Stimulated activated CD4-positive, alpha-beta T cell treated with anti-CD3 and anti-CD28 coated beads, TNF-alpha, amount 100 ng/mL, for 4 hours (primary cell): ENCODE measurements around the gene BOD1.

Experiments
- DNase-seq, 3 experiments: peaks; one replicate each; pipeline ENCODE4 v3.0.0-alpha.2; 2020; ENCODE audit warnings: low read depth in 3 of 3

BOD1 gene

DNA sequence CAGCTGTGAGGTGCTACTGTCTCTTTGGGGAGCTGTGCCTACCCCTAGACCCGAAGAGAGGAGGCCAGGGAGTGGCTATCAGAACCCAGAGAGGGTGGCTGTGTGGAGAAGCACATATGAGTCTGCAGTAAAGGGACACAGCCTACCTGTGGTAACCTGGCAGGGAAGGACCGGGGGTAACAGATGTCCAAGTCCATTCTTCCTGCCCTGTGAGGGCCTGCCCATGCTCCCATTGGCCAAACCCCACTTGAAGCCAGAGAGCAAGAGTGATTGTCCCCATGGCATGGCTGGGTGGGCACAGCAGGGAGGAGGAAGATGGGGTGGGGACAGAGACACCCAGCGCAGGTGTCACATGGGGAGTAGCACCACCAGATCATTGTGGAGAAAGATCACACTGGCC is 39.3 kb downstream of the BOD1 start:
- no peak for DNase-seq

DNA sequence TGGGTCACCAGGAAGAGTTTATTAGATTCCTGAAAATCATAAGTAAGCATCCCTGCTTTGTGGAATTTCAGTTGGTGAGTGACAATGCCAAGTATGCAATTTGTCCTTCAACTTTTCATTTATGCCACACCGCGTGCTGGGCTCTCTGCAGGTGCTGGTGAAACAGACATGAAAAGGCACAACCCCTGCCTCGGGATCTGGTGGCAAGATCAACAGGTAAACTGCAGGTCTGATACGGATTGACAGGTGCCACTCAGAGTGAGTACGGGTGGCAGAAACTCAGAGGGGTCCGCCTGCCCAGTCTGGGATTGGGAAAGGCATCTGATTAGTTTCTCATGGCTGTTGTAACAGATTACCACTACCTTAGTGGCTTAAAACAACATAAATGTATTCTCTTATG is 40.5 kb downstream of the BOD1 start:
- DNase-seq: no peak

DNA sequence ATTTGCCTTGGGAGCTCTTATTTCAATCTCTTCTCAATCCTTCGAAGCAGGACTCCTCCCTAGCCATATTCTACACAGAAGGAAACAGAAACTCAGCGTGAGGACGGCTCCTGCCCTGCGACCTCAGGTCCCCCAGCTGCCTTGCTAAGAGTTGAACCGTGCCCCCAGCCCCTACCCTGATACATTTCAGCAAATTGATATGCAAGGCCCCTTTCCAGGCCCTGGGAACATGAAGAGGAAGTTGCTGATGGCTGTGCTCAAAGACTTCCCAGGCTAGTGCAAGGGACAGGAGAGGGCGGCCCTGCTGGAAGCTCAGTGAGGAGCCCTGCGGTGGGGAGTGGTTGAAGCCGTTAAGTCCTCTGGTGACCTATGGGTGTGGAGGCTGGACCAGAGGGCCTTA is 41.5 kb downstream of the BOD1 start:
- DNase-seq: no peak

DNA sequence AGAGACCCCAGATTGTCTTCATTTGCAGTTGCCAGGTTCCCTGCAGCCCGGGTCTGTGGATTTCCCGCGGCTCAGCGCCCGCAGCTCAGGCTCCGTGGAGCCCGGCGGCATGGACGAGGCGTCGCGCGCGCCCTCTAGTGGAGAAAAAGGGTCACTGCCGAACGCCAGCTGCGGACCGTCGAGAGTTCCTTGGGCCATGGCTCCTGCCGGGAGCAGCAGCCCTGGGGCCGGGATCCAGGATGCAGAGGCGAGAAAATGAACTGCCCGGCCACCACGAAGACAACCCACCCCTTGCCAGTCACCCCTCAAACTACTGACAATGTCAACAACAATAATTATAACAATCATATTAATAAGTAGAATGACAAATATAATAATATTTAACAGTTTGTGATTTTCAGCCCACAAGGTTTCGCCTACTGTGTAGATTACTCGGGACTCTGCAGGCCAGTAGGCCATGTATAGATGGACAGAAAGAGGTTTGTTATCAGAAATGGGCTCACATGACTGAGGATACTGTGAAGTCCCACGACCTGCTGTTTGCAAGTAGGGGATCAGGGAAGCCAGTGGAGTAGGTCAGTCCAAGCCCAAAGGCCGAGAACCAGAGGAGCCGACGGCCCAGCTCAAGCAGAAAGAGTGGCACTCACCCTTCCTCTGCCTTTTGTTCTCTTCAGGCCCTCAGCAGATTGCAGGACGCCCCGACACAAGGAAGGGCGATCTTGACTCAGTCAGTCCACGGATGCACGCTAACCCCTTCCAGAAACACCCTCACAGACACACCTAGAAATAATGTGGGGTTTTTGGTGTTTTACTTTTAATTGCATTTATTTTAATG is 43.1 kb downstream of the BOD1 start:
- DNase-seq: peak; percentile 26 to 39 (median 34)

DNA sequence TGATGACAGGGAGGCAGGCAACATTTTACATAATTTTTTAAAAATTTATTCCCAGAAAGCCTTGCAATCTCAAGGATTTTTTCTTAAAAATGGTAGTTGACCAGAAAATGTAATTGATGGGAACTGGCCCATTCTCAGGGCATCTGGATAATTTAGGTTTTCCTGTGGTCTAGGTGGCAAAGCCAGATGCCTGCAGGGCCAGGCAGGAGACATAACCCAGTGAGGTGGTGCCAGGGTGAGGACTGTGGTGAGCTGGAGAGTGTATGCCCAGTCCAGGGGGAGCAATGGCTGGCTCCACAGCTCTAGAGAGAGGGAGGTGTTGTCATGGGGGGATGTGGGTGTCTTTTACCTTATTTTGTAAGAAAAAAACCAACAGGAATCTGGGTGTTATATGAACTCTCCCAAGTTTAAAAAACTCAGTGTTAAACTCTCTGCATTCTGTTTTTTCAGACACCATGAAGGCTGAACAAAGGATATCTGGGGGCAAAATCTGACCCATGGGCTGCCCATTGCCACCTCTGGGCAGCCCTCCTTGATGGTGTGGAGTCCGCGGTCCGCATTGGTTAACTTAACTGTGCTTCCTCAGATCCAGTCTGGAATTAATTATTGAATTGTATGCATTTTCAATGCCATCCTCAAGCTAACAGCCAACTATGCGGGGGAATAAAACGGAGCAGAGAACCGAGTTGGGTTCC is 43.9 kb downstream of the BOD1 start:
- DNase-seq: no peak

DNA sequence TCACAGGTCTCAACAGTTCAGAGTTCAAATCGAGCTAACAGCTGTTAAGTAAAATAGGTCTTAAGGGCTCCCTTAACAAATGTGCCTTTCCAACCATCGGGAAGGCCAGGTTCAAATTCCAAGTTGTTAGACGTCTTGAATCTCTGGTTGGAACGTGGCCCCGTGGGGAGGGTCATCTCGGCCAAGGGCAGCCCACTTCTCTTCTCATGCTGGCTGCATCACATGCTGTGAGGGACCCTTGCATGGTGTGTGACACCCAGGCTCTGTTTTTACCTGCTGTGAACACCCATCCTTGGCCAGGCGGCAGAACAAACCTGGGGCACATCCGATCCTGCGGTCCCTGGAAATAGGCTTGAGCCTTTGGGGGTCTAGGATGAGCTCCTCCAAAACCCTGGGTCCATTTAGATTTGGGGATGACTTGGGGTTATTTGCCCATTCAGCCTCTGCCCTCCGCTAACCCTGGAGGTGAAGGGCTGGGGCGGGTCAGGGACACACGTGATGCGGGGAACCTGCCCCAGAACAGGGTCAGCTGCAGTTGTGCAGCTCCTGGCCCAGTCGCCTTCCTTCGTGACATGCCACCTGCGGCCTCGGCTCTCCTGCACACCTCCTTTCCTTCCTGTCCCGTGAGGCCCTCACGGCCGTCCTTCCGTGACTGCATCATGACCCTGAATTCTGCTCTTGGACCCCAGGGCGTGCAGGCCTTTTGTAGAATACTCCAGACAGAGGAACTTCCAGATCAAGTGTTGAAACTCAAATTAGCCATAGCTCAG is 45.9 kb downstream of the BOD1 start:
- no peak for DNase-seq

DNA sequence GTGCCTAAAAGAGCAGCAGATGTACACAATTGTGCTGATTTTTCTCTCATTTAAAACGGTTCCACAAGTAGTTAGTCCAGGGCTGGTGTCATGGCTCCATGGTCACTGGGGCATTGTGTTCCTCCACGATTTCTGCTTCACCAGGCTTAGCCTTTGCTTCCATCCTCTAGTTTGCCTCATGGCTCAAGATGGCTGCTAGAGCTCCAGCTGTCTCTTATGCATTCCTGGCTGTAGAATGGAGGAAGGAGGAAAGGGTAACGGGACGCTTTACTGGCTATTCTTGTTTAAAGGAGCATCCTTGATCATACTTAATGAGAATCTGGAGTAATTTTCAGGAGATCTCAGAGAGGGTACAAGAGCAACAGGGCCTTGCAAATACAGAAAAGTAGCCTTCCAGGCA is 47.7 kb downstream of the BOD1 start:
- no peak for DNase-seq

DNA sequence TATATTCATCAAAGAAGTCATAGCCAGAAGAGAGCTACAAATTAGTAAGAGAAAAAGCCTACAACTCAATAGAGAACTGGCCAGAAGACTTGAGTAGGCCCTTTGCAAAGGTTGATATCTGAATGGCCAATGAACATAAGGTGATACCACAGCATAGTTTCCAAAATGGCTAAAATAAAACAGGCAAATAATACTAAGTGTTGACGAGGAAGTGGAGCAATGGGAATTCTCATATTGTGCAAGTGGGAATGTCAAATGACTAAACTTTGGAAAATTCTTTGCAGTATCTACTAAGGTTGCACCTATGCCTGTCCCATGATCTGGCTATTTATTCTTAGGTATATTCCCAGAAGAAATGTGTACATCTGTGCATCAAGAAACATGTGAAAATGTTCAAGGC is 48.3 kb downstream of the BOD1 start:
- no peak for DNase-seq

DNA sequence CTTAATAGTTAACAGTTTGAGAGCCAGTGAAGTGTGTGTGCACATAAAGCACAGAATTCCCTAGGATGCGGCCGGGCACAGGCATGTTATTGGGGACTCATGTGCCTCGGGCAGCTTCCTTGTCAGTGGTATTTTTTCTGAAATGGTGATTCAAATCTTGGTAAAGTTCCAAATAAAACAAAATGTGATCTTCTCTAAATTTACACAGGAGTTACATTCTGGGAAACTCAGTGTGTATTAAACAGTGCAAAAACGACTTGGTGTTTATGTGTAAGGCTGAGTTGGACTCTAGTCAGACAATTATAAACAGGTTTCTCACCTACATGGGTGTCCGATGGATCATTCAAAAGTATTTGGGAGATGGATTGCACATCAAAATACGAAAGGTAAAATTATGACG is 48.9 kb downstream of the BOD1 start:
- DNase-seq: no peak

DNA sequence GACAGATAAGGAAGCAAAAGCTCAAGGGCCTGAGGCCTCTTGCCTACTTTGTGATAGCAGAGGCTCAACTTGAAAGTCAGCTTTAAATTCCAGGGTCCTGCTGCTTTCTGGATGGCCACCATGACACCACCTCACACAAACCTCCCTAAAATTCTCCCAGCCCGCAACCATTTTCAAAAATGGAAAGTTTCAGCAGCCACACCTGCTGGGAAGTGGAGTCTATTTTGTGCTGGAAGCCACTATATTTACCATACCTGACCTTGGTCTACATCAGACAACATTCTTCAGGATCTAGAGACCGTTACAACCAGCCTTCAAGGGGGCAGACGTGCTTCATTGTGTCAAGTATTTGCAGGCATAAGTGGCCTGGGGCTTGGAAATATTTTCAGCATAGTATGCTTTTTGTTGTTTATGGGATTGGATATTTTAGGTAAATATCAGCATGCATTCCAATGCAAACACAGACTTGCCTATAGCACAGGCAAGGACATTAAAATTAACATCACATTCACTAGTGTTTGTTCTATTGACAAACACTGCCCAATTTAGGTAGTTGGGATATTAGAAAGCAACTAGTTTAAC is 50.9 kb downstream of the BOD1 start:
- no peak for DNase-seq

DNA sequence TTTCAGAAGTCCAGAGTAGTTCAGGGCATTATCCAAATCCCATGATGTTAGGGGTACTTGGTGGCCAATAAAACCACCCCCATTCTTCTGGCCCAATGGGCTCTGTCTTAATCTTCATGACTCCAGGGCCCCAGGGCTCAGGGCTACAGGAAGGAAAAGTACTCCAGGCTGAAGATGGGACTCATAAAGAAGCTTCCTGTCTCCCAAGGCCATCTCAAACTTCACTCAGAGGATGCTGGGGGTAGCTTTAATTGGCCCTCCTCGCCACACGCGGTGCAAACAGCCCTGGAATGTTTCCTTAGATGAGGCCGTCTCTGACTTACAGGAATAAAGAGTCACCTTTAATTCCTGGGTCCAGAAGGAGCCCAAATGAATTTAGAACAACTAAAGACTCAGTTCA is 52.3 kb downstream of the BOD1 start:
- DNase-seq: no peak

DNA sequence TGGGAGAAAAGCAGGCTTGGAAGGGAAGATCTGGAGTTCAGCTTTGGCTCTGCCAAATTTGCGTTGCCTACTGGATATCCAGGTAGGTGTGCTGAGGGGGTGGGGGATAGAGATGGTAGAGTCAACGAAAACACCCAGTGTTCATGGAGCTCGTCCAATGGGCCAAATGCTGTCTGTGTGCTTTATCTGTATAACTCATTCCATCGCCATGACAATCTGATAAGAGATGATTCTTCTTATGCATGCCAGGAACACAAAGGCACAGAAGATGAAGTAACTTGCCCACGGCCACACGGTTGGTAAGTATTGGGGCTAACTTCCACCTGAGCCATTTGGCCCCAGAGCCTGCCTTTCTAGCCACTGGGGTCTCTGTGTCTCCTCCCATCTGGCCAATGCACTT is 53.2 kb downstream of the BOD1 start:
- no peak for DNase-seq

DNA sequence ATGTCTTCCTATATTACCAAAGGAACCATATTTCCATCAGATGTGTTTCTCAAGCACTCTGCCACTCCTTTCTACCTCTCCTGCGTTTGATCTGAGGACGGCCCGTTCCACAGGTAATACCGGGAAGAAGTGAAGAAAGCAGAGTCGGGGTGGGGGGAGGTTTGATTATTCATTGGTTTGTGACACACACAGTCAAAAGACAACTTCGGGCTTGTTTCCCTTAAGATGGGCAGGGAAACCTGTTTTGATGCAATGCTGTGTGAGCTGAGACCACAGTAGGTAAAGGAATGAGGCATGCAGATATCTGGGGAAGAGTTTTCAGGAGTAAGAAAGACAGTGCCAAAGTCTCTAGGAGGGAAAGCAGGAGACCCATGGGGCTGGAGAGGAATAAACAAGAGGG is 54.0 kb downstream of the BOD1 start:
- no peak for DNase-seq
